PC-9 (cell line): ENCODE measurements around the gene TSPAN3.

ENCODE experiments used
- CTCF ChIP-seq: fragments of 200-600 bp; sonication (generic); conservative IDR thresholded peaks from 2 replicates; pipeline ENCODE4 v1.6.1; 2017; ENCODE audit warnings: mixed run types, antibody characterized with exemption, mild to moderate bottlenecking, moderate library complexity
- EZH2 ChIP-seq: fragments of 200-600 bp; sonication (generic); IDR thresholded peaks from 2 replicates; pipeline ENCODE4 v1.8.0; 2017; ENCODE audit warnings: antibody characterized with exemption, low read depth

GRCh38 chr15:77026501-77027110 lies 44.3 kb downstream of the TSPAN3 start:
- TF ChIP-seq CTCF = no peak
- no peak for TF ChIP-seq EZH2
